HUES64 (cell line): ENCODE data around the gene BTBD9. TPM values are rescaled to one million over a fixed set of nuclear protein-coding genes. Genes with fewer than 3 reads are reported as not detected.
A peak's percentile ranks its signal among the peaks of the same experiment; 100 is the strongest.

ENCODE experiments used
- H3K27ac ChIP-seq: 2 replicates; pipeline ENCODE4 v1.7.0; 2013; ENCODE audit warnings: low read depth, low read length, inconsistent platforms
- H3K27me3 ChIP-seq: 2 replicates; pipeline ENCODE4 v1.6.1; 2013; ENCODE audit warnings: mild to moderate bottlenecking, low read length; ENCODE audit not compliant: insufficient read depth
- H3K36me3 ChIP-seq: 2 replicates; pipeline ENCODE4 v1.6.1; 2013; ENCODE audit warnings: mild to moderate bottlenecking, low read length; ENCODE audit not compliant: insufficient read depth
- H3K4me1 ChIP-seq: 2 replicates; pipeline ENCODE4 v1.6.1; 2013; ENCODE audit warnings: mild to moderate bottlenecking, low read length, moderate library complexity; ENCODE audit not compliant: insufficient read depth
- H3K4me3 ChIP-seq: 2 replicates; pipeline ENCODE4 v1.5.1; 2013; ENCODE audit warnings: mild to moderate bottlenecking, low read length, moderate library complexity
- H3K9ac ChIP-seq: 2 replicates; pipeline ENCODE4 v1.6.1; 2013; ENCODE audit warnings: mild to moderate bottlenecking, low read depth, low read length
- H3K9me3 ChIP-seq: 2 replicates; pipeline ENCODE4 v1.6.1; 2013; ENCODE audit warnings: low read depth, low read length; ENCODE audit not compliant: insufficient read depth
- WGBS: fragments of 150-250, 120-280 bp; methylation state at CpG from one replicate; pipeline ENCODE4 v1.1.7; 2013; ENCODE audit warnings: missing lambda C conversion rate; 5-methylcytosine and 5-hydroxymethylcytosine counted together
- polyA plus RNA-seq, 2 experiments: library from polyadenylated mRNA; stranded (reverse); fragments of 50-300 nt; gene quantifications; one replicate each; pipeline ENCODE4 v1.2.3, GENCODE V29; 2013

Gene BTBD9
- 2.3 TPM for polyA plus RNA-seq (2013, experiment 1 of 2)
- polyA plus RNA-seq (2013, experiment 2 of 2): 2.0 TPM

DNA sequence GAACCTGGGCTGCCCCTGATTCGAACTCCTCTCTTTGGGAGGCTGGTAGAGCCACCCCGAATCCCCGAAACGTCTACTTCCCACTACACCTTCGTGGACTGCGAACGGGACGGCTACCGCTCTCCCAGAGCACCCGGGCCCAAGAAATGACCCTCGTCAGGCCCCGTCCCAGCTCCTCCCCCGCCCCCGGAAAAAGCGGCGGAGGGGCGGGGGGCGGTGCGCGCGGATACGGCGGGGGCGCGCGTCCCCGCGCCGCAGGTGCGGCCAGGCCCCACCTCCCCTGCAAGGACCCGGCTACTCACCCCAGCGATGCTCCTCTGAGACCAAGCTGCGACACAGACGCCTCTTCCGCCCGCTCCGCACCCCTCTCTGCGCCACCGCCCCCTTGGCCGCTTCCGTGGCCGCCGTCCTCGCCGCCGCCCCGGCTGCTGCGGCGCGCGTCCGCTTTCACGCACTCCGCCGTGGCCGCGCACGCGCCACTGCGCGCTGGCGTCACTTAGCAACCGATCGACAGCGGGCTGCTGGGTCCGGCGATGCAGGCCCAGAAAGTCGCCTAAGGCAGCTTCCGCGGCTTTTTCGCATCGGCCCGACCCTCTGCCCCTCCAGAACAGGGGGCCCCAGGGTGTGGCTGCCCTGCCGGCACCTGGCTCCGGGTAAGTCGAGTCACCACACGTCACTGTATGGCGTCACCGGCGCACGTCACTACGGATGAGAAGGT is at the start of gene BTBD9:
Gene BTBD9, minus strand, starts transcription at position 432 of the 718 bp plus-strand sequence.
- H3K4me1 ChIP-seq: peaks cover 10% of the 10 kb centered on the region
- no peaks in the 10 kb centered on the region for H3K9me3 ChIP-seq
- peak within 1 kb of the TSS; percentile 88 for H3K9ac ChIP-seq
- H3K27me3 ChIP-seq: no peaks in the 10 kb centered on the region; the same call in 1 of the 2 replicates
- under 1% methylated on average over 82 of the region's 82 CpGs for WGBS
- H3K27ac ChIP-seq: peak within 1 kb of the TSS; percentile 89
- H3K4me3 ChIP-seq: peak within 1 kb of the TSS; percentile 97
- no peaks in the 10 kb centered on the region for H3K36me3 ChIP-seq

DNA sequence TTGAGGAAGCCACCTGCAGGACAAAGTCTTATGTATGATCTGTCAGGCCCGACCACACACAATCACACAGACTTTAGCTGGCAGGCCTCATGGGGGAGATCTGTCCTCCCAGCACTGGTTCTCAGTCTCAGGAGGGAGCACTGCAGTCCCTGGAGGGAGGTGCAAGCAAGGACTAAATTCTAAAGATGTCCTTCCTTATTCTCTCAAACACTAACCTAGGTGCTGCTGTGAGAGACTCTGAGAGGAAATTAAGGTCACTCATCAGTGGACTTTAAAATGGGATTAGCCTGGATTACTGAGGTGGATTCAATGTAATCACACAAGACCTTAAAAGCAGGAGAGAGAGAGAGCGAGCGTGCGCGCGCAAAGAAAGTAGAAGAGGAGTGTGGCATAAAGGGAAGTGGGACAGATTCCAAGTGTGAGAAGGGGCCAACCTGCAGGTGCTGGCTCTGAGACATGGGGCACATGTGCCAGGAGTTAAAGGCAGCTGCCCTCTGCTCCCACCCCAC is 48.9 kb upstream of the BTBD9 start:
- Histone ChIP-seq H3K36me3 (peaks cover 36% of the 10 kb centered on the region), H3K9me3 (no peaks in the 10 kb centered on the region), H3K4me3 (no peak overlapping the region), H3K27me3 (no peaks in the 10 kb centered on the region), H3K4me1 (no peaks in the 10 kb centered on the region; the same call in 1 of the 2 replicates), H3K27ac (no peak overlapping the region), H3K9ac (no peak overlapping the region)
- WGBS: 91% methylated on average over 6 of the region's 6 CpGs

DNA sequence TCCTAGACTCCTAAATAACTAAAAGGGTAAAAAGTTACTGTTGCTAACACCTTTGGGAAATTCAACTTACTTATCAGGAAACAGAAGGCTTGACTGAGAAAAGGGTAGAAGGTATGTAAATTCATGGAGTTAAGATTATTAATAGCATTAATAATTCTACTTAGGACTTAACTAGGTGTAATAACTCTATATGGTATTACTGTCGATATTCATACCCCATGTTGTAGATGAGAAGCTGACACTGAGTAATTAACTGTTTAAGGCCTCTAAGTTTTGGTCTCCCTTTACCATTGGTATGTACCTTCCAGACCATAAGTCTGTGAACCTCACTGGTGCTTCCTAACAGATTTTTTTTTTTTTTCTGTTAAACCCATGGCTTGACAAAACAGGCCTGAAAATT is 47.8 kb upstream of the BTBD9 start:
- no peaks in the 10 kb centered on the region for H3K27me3 ChIP-seq
- H3K4me1 ChIP-seq: no peaks in the 10 kb centered on the region; the same call in 1 of the 2 replicates
- H3K9ac ChIP-seq: no peak overlapping the region
- H3K36me3 ChIP-seq: peaks cover 45% of the 10 kb centered on the region
- 71% methylated on average over 1 of the region's 1 CpG for WGBS
- no peak overlapping the region for H3K4me3 ChIP-seq
- H3K9me3 ChIP-seq: no peaks in the 10 kb centered on the region
- H3K27ac ChIP-seq: no peak overlapping the region

DNA sequence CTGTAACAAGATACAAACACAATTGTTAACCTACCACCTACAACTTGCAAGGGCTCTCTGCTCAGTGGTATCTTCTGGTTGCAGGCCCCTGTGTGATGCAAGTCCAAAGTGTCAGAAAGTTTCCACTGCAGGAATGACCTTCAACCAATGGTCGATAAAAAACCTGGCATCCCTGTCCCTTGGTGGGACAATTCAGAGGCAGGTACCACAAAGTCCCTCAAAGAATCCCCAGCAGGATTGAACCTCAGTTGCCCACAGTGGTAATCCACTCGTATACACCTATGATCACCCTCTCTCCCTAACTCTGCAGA is 47.3 kb upstream of the BTBD9 start:
- Histone ChIP-seq H3K4me1 (no peaks in the 10 kb centered on the region; the same call in 1 of the 2 replicates), H3K27me3 (no peaks in the 10 kb centered on the region), H3K4me3 (no peak overlapping the region), H3K27ac (no peak overlapping the region), H3K9me3 (no peaks in the 10 kb centered on the region), H3K36me3 (peaks cover 51% of the 10 kb centered on the region), H3K9ac (no peak overlapping the region)
- WGBS: 89% methylated on average over 2 of the region's 2 CpGs

DNA sequence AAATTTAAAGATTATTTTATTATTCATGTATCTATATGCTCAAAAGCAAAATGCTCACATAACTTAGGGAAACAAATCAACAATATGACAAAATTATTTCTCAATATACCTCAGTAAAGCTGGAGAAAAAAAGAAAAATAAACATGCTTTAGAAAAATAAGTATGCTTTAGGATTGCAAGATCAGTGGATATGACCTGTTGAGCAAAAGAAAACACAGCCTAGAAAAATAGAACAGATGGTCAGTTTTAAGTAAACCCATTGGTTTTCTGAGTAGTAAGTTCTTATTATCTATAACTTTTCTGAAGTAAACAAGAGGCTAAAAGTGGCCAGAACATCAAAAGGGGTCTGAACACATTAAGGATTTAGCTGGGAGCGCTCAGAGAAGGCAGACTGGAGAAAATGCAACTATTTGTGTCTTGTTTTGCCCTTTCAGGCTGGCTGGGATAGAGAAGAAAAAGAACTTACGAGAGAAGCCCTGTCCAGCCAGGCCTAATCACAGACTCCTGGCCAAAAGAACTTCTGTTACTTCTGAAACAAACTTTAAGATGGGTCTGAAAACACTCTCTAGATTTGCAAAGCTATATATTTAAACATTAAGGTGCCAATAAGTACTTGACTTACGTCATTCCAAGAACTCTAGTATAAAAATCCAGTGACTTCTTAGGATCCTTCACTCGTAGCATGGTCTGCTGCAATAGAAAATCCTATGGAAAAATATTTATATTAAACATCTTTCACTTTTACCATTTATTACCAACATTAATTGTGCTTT is 46.7 kb upstream of the BTBD9 start:
- no peak overlapping the region for H3K9ac ChIP-seq
- H3K36me3 ChIP-seq: peaks cover 56% of the 10 kb centered on the region
- H3K27ac ChIP-seq: no peak overlapping the region
- H3K9me3 ChIP-seq: no peaks in the 10 kb centered on the region
- 93% methylated on average over 4 of the region's 4 CpGs for WGBS
- no peaks in the 10 kb centered on the region; the same call in 1 of the 2 replicates for H3K4me1 ChIP-seq
- no peaks in the 10 kb centered on the region for H3K27me3 ChIP-seq
- H3K4me3 ChIP-seq: no peak overlapping the region

DNA sequence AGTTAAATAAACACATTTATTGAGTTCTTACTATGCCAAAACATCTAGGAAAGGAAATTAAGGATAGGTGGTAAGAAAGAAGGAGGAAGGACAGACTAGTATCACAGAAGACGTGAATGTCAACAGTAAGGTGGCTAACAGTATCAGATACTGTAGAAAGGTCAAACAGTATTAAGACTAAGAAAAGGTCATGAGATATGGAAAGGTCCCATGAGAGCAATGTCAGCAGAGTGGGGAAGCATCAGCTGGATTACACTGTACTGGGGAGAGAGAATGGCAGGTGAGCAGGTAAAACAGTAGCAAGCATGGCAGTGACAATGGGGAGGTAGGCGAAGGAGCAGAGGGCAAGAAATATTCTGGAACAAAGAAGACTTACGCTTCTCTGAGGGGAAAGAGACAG is 45.2 kb upstream of the BTBD9 start:
- peaks cover 68% of the 10 kb centered on the region for H3K36me3 ChIP-seq
- no peak overlapping the region for H3K4me3 ChIP-seq
- H3K27ac ChIP-seq: no peak overlapping the region
- no peaks in the 10 kb centered on the region; the same call in 1 of the 2 replicates for H3K4me1 ChIP-seq
- H3K27me3 ChIP-seq: no peaks in the 10 kb centered on the region
- H3K9me3 ChIP-seq: no peaks in the 10 kb centered on the region
- 92% methylated on average over 3 of the region's 3 CpGs for WGBS
- no peak overlapping the region for H3K9ac ChIP-seq

DNA sequence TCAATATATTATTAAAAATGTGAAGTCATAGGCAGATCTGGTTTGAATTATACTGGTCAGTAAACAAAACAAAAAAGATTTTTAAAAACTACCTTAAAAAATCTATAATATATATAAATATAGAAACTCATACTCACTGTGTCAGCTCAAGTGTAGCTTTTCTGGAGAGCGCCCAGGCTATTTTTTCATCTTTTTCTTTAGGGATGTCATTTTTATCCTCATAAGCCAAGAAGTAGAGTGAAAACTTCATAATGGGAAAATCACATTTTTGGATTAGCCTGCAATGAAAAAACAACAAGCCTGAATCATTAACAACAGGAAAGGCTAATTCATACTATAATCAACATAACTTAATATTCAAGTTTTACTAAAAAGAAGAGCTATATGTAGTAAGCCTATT is 44.5 kb upstream of the BTBD9 start:
- Histone ChIP-seq H3K9me3 (no peaks in the 10 kb centered on the region), H3K4me3 (no peak overlapping the region), H3K27ac (no peak overlapping the region), H3K36me3 (peaks cover 74% of the 10 kb centered on the region), H3K9ac (no peak overlapping the region), H3K4me1 (no peaks in the 10 kb centered on the region; the same call in 1 of the 2 replicates), H3K27me3 (no peaks in the 10 kb centered on the region)
- 100% methylated on average over 1 of the region's 1 CpG for WGBS

DNA sequence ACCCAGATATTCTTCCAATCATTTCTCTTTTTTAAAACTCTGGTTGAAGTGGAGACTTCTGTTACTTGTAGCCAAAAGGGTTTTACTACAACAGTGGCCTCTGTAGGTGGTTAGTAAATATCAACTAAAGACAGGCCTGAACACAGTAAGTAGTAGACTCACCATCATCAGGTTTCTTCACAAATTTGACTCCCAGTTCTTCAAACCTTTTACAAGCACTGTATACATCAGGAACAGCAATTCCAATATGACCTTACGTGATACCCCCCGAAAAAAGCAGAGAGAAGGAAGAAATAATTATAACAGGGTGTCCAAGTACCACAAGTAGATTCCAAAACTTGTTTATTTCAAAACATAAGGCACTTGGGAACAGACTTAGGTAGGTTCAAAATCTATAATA is 42.1 kb upstream of the BTBD9 start:
- Histone ChIP-seq H3K9me3 (no peaks in the 10 kb centered on the region), H3K27ac (no peak overlapping the region), H3K9ac (no peak overlapping the region), H3K4me1 (no peaks in the 10 kb centered on the region), H3K36me3 (peaks cover 93% of the 10 kb centered on the region), H3K27me3 (no peaks in the 10 kb centered on the region), H3K4me3 (no peak overlapping the region)
- no CpG with 5 or more reads among the region's 2 CpGs for WGBS

DNA sequence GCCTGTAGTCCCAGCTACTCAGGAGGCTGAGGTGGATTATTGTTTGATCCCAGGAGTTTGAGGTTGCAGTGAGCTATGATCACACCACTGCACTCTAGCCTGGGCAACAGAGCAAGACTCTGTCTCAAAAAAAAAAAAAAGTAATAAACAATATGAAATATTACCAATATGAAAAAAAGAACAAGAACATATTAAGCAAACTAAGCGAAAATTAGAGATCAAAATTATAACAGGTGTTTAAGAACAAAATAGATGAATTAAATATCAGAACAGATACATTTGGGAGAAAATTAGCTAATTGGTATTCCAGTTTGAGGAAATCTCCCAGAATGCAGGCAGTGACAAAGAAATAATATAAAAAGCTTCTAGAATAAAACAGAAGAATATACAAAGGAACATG is 39.9 kb upstream of the BTBD9 start:
- Histone ChIP-seq H3K27me3 (no peaks in the 10 kb centered on the region), H3K4me3 (no peak overlapping the region), H3K4me1 (no peaks in the 10 kb centered on the region), H3K27ac (no peak overlapping the region), H3K36me3 (peaks cover 93% of the 10 kb centered on the region), H3K9ac (no peak overlapping the region), H3K9me3 (no peaks in the 10 kb centered on the region)
- WGBS: no CpG with 5 or more reads among the region's 1 CpG

DNA sequence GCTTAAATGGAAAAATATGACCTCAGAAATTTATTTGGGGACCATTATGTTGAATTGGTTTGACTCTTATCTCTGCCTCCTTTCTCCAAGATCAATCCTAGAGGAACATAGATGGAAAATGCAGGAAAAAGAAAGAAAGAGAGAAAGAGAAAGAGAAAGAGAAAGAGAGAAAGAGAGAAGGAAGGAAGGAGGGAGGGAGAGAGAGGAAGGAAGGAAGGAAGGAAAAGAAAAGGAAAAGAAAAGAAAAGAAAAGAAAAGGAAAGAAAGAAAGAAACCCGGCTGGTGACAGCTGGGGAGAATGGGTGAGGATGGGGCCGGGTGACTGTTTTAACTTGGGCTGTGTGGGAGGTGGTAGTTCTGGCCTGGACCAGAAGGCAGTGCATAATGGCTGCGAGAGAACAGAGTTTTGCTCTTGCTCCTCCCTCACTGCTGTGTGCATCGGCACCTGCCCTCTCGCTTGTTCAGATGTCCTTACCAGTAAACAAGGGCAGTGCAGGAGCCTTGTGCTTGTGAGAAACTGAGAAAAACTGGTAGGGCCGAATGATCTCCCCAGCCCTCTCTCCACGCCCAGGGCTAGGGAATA is 38.5 kb upstream of the BTBD9 start:
- Histone ChIP-seq H3K27me3 (no peaks in the 10 kb centered on the region), H3K36me3 (peaks cover 83% of the 10 kb centered on the region), H3K9me3 (no peaks in the 10 kb centered on the region), H3K4me1 (no peaks in the 10 kb centered on the region), H3K9ac (no peak overlapping the region), H3K4me3 (no peak overlapping the region), H3K27ac (no peak overlapping the region)
- 88% methylated on average over 7 of the region's 7 CpGs for WGBS

DNA sequence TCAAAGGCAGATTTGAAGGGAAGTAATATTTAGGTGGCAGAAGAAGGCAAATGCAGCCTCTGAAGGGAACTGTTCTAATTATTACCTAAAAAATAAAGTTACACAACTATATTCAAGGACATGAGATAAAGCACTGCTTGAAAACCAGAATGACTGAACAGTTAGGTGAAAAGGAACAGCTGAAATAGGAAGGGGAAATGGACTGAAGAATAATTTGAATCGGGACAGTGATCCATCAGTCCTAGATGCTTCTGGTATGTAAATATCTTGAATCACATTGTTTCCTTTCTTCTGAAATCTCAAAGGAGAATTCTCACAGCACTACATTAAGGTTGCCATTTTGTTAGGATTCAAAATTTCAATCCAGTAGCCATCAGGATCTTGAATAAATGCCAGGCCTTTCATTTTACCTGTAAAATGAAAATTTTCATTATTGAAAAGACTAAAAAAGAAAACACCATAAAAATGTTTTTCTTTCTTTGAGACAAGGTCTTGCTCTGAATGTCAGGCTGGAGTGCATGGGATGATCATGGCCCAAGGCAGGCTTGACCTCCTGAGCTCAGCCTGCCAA is 37.3 kb upstream of the BTBD9 start:
- no peaks in the 10 kb centered on the region for H3K4me1 ChIP-seq
- peaks cover 71% of the 10 kb centered on the region for H3K36me3 ChIP-seq
- 100% methylated on average over 1 of the region's 1 CpG for WGBS
- no peak overlapping the region for H3K9ac ChIP-seq
- no peak overlapping the region for H3K4me3 ChIP-seq
- H3K27ac ChIP-seq: no peak overlapping the region
- H3K27me3 ChIP-seq: no peaks in the 10 kb centered on the region
- no peaks in the 10 kb centered on the region for H3K9me3 ChIP-seq
